Endothelial cell of umbilical vein (primary cell): ENCODE results near the gene RPL21. TPM values are rescaled to one million over a fixed set of nuclear protein-coding genes. Genes with fewer than 3 reads are reported as not detected.

ENCODE experiments used
- BruUV-seq: library from RNA; stranded (reverse); fragments of 400-500 nt; replicated peaks from 2 replicates; lab custom pipeline; 2021; lab: Mats Ljungman, UMichigan
- CTCF ChIA-PET: fragments of 300-600, 350-600 bp; sonication (Branson Sonifier 250); formaldehyde crosslinking; loops from one replicate; lab custom pipeline; 2021; ENCODE audit warnings: antibody characterized with exemption, inconsistent platforms; lab: Charles Lee
- POLR2A ChIA-PET: fragments of 300-600, 350-600 bp; sonication (Branson Sonifier 250); formaldehyde crosslinking; loops from one replicate; lab custom pipeline; 2021; ENCODE audit warnings: antibody characterized with exemption, inconsistent platforms; lab: Charles Lee
- DNase-seq: peaks from one replicate; pipeline ENCODE4 v3.0.0-alpha.2; 2011; ENCODE audit warnings: low read depth, low spot score
- FAIRE-seq: peaks from 2 replicates; lab custom pipeline; 2011; peaks lifted over from hg19 to GRCh38; lab: Jason Lieb, UNC
- H2AFZ ChIP-seq: 2 replicates; pipeline ENCODE4 v1.6.0; 2012; ENCODE audit warnings: low read depth, low read length, control low read depth, inconsistent platforms
- H3K27ac ChIP-seq: 2 replicates; pipeline ENCODE4 v1.5.1; 2011; ENCODE audit warnings: low read depth, mild to moderate bottlenecking, control low read depth, low read length, moderate library complexity; ENCODE audit not compliant: insufficient read depth
- H3K27me3 ChIP-seq, 2 experiments: 2 replicates each; pipeline versions ENCODE4 v1.6.0 to v1.6.1; 2011; ENCODE audit warnings: low read length in 2 of 2, mixed read lengths in 1 of 2; ENCODE audit not compliant: control insufficient read depth in 2 of 2, insufficient read depth in 2 of 2
- H3K36me3 ChIP-seq, 2 experiments: 2 replicates in 1 of 2; 3 replicates in 1 of 2; pipeline ENCODE4 v1.5.1; 2011; ENCODE audit warnings: low read length in 2 of 2, mild to moderate bottlenecking in 1 of 2, moderate library complexity in 1 of 2; ENCODE audit not compliant: control insufficient read depth in 2 of 2, insufficient read depth in 2 of 2; ENCODE audit errors: extremely low read depth in 1 of 2
- H3K4me1 ChIP-seq: 3 replicates; pipeline ENCODE4 v1.5.1; 2011; ENCODE audit warnings: mild to moderate bottlenecking, low read length; ENCODE audit not compliant: control insufficient read depth, insufficient read depth; ENCODE audit errors: extremely low read depth
- H3K4me2 ChIP-seq: 2 replicates; pipeline ENCODE4 v1.6.1; 2011; ENCODE audit warnings: low read length, control low read depth, mixed read lengths; ENCODE audit not compliant: insufficient read depth
- H3K4me3 ChIP-seq, 3 experiments: fragments of 200-600 bp in 1 of 3; sonication (generic), shearing (Covaris generic) in 1 of 3; replicated peaks in 1 of 3; 2 replicates each; pipeline ENCODE4 v1.5.1; 2011 to 2016; ENCODE audit warnings: control low read depth in 3 of 3, low read length in 3 of 3, mild to moderate bottlenecking in 2 of 3, inconsistent platforms in 1 of 3, low read depth in 1 of 3, moderate library complexity in 1 of 3; ENCODE audit not compliant: insufficient read depth in 1 of 3
- H3K79me2 ChIP-seq: 2 replicates; pipeline ENCODE4 v1.6.0; 2012; ENCODE audit warnings: low read length, inconsistent platforms; ENCODE audit not compliant: control insufficient read depth, insufficient read depth
- H3K9ac ChIP-seq: replicated peaks from 2 replicates; pipeline ENCODE3; 2011; ENCODE audit warnings: low read length, control low read depth; ENCODE audit not compliant: insufficient read depth; ENCODE audit errors: extremely low read depth
- H3K9me1 ChIP-seq: replicated peaks from 3 replicates; pipeline ENCODE4 v1.6.0; 2011; ENCODE audit warnings: mild to moderate bottlenecking, low read length; ENCODE audit not compliant: control insufficient read depth, insufficient read depth; ENCODE audit errors: extremely low read depth
- H3K9me3 ChIP-seq: replicated peaks from 2 replicates; pipeline ENCODE4 v1.5.1; 2012; ENCODE audit warnings: low read length, inconsistent platforms; ENCODE audit not compliant: control insufficient read depth, insufficient read depth
- H4K20me1 ChIP-seq: replicated peaks from 2 replicates; pipeline ENCODE3; 2011; ENCODE audit warnings: mild to moderate bottlenecking, low read length; ENCODE audit not compliant: control insufficient read depth, insufficient read depth; ENCODE audit errors: extremely low read depth
- EZH2 ChIP-seq: IDR thresholded peaks from 2 replicates; pipeline ENCODE4 v1.6.1; 2012; ENCODE audit warnings: borderline replicate concordance, low read depth, mild to moderate bottlenecking, moderate library complexity, low read length, inconsistent platforms; ENCODE audit not compliant: severe bottlenecking
- FOS ChIP-seq: IDR thresholded peaks from 2 replicates; pipeline ENCODE4 v1.6.1; 2011; ENCODE audit warnings: mild to moderate bottlenecking, low read length, moderate library complexity, borderline replicate concordance; ENCODE audit not compliant: insufficient read depth
- GATA2 ChIP-seq: IDR thresholded peaks from 2 replicates; pipeline ENCODE4 v1.7.0; 2011; ENCODE audit warnings: low read depth, mild to moderate bottlenecking, moderate library complexity, mixed read lengths, low read length; ENCODE audit not compliant: insufficient read length, insufficient read depth
- MYC ChIP-seq: IDR thresholded peaks from one replicate; pipeline ENCODE4 v1.6.1; 2011; ENCODE audit warnings: mild to moderate bottlenecking, low read depth, low read length
- POLR2A ChIP-seq: IDR thresholded peaks from 2 replicates; pipeline ENCODE4 v1.6.1; 2012; ENCODE audit warnings: low read depth, mild to moderate bottlenecking, control low read depth, low read length
- dilution Hi-C: fragments of 300-500 bp; cut with MboI; formaldehyde crosslinking; loops from one replicate; pipeline ENCODE4 v1.15.0; 2019; ENCODE audit warnings: low sequenced_read_pairs; ENCODE audit not compliant: extremely low pct_ligation_motif_present
- intact Hi-C: fragments of 100-400 bp; cut with micrococcal nuclease; formaldehyde crosslinking; loops from one replicate; pipeline ENCODE4 v1.10.0; 2022
- polyA plus RNA-seq, 4 experiments: library from polyadenylated mRNA; depleted of rRNA in 3 of 4; stranded (reverse) in 3 of 4; unstranded in 1 of 4; fragments of >200 nt; gene quantifications; 2 replicates each; pipeline versions ENCODE4 v1.2.1 to v1.2.3, GENCODE V29; 2011 to 2012; ENCODE audit warnings: missing spikeins in 1 of 4
- total RNA-seq: library from RNA; stranded (reverse); gene quantifications from 2 replicates; pipeline ENCODE4 v1.2.3, GENCODE V29; 2021
- TF ChIP-seq, protein P1 (sequence below), 2 donors: IDR thresholded peaks; 1 replicate in 1 of 2; 2 replicates in 1 of 2; pipeline ENCODE4 v1.5.1; 2011; ENCODE audit warnings: low read length in 2 of 2, mild to moderate bottlenecking in 2 of 2, moderate library complexity in 2 of 2, control low read depth in 1 of 2, inconsistent platforms in 1 of 2, low read depth in 1 of 2; ENCODE audit not compliant: insufficient read depth in 1 of 2; ENCODE audit errors: extremely low read depth in 1 of 2
- TF ChIP-seq, protein P2 (sequence below): IDR thresholded peaks from 2 replicates; pipeline ENCODE4 v1.6.1; 2011; ENCODE audit not compliant: insufficient read depth, insufficient read length

The RPL21 gene
- total and polyA plus RNA-seq, 2 donors (not counting 3 experiments of a cell fraction or from before 2014, with no cell fraction given): 585 to 871 TPM

DNA sequence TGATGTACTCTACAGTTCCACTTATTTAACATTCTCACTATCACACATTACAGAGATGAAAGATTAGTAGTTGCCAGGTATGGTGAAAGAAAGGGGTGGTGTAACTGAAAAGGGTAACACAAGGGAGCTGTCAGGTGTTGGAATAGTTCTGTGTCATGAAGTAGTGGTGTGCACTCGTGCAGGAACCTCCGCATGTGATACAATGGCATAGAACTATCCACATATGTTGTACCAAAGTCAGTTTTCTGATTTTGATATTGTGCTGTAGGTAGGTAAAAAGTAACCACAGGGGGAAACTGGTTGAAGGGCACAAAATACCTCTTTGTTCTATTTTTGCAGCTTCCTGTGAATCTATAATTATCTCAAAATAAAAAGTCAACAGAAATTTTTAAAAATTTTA lies 24.4 kb upstream of the RPL21 start:
- intact Hi-C loops (no loop called here), dilution Hi-C loops (no loop called here)
- Histone ChIP-seq H2AFZ (no peak overlapping the region), H4K20me1 (no peaks in the 10 kb centered on the region), H3K4me1 (no peaks in the 10 kb centered on the region), H3K9ac (no peak overlapping the region), H3K4me3 (no peak overlapping the region), H3K27ac (no peak overlapping the region), H3K27me3 (peaks cover 0 to 11% of the 10 kb centered on the region in 2 experiments), H3K9me3 (no peaks in the 10 kb centered on the region), H3K79me2 (no peaks in the 10 kb centered on the region), H3K36me3 (no peaks in the 10 kb centered on the region), H3K9me1 (no peaks in the 10 kb centered on the region), H3K4me2 (no peak overlapping the region)
- BruUV-seq: no TSS peak
- FAIRE-seq (no peak), DNase-seq (no peak)
- TF ChIP-seq, protein P1, sequence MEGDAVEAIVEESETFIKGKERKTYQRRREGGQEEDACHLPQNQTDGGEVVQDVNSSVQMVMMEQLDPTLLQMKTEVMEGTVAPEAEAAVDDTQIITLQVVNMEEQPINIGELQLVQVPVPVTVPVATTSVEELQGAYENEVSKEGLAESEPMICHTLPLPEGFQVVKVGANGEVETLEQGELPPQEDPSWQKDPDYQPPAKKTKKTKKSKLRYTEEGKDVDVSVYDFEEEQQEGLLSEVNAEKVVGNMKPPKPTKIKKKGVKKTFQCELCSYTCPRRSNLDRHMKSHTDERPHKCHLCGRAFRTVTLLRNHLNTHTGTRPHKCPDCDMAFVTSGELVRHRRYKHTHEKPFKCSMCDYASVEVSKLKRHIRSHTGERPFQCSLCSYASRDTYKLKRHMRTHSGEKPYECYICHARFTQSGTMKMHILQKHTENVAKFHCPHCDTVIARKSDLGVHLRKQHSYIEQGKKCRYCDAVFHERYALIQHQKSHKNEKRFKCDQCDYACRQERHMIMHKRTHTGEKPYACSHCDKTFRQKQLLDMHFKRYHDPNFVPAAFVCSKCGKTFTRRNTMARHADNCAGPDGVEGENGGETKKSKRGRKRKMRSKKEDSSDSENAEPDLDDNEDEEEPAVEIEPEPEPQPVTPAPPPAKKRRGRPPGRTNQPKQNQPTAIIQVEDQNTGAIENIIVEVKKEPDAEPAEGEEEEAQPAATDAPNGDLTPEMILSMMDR (IDR thresholded peaks at IDR 0.05; ENCODE audit: extremely low read depth in 1 of 2, insufficient read depth in 1 of 2, low read depth in 1 of 2, low read length in 2 of 2): no peak
- no peak for TF ChIP-seq GATA2
- TF ChIP-seq EZH2: no peak
- TF ChIP-seq MYC: no peak
- no peak for TF ChIP-seq FOS
- TF ChIP-seq, protein P2, sequence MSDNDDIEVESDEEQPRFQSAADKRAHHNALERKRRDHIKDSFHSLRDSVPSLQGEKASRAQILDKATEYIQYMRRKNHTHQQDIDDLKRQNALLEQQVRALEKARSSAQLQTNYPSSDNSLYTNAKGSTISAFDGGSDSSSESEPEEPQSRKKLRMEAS: no peak
- no peak for TF ChIP-seq POLR2A
- ChIA-PET CTCF (no interaction called here), POLR2A (interaction anchor here (0.6 kb wide), 1 partner anchor 154 kb away, joined by 3 read pairs; no protein-coding TSS in a partner anchor)
